Measurements from ENCODE around the gene PTPN14. TPM values are rescaled to one million over a fixed set of nuclear protein-coding genes. Genes with fewer than 3 reads are reported as not detected.

PTPN14 gene
- total RNA-seq, 1 experiment from 2014 or later, result 76.4 TPM

DNA sequence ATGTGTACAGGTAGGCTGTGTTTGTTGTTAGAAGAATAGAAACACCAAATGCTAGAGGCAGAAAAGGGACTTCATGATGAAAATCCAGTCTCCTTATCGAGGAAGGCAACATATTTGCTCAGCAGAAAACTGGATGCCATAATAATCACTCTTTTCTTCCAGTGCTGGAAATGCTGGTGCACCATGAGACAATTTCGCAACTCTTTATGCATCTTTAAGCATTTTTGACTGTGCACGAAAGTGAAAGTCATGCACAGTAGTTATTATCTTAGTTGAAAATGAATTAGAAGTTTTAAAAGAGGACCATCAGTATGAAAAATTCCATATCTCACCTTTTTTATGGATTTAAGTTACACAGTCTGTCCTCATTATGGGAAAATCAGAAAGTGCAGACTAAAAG is 241.4 kb downstream of the PTPN14 start:
- no peak overlapping the region for H4K5ac ChIP-seq (ENCODE audit: insufficient read length, low read depth, low read length)
- H2AK5ac ChIP-seq (ENCODE audit: insufficient read length, low read length), result no peak overlapping the region
- H2BK15ac ChIP-seq (ENCODE audit: low read depth, low read length), result no peak overlapping the region
- no peak overlapping the region for H3K23ac ChIP-seq (ENCODE audit: insufficient read length, low read depth, low read length)
- H3K27me3 ChIP-seq (ENCODE audit: insufficient read depth, low read length), result peaks cover 8% of the 10 kb centered on the region
- no peak overlapping the region for H2BK5ac ChIP-seq (ENCODE audit: insufficient read length, low read length)
- H3K4me1 Mint-ChIP-seq, result peaks cover 30 to 32% of the 10 kb centered on the region in 2 experiments
- H4K8ac ChIP-seq (replicated peaks; ENCODE audit: insufficient read length, low read depth, low read length), result no peak overlapping the region
- peaks cover 3% of the 10 kb centered on the region; the same call in 1 of the 2 replicates for H3K4me1 ChIP-seq (ENCODE audit: insufficient read depth, low read length)
- H2AFZ ChIP-seq (ENCODE audit: low read length), result no peak overlapping the region
- no CpG with 5 or more reads among the region's 3 CpGs for WGBS (ENCODE audit: extremely low coverage, insufficient read length, low lambda C conversion rate)
- H3K4me2 ChIP-seq (ENCODE audit: insufficient read depth, insufficient read length, low read length), result no peak overlapping the region
- H3K14ac ChIP-seq (ENCODE audit: insufficient read depth, low read length), result no peak overlapping the region
- no peak overlapping the region for H2BK120ac ChIP-seq (ENCODE audit: low read depth, low read length, poor library complexity, severe bottlenecking)
- no peak overlapping the region for H3K27ac Mint-ChIP-seq
- H4K20me1 ChIP-seq (ENCODE audit: control insufficient read depth, insufficient read depth, insufficient read length), result no peaks in the 10 kb centered on the region
- no peaks in the 10 kb centered on the region for H3K9me3 Mint-ChIP-seq
- H3K9ac ChIP-seq (ENCODE audit: extremely low read depth, insufficient read length, low read length), result no peak overlapping the region
- no peaks in the 10 kb centered on the region for H3K79me1 ChIP-seq (ENCODE audit: insufficient read depth, low read depth, low read length, poor library complexity, severe bottlenecking)
- no peak overlapping the region for H3K18ac ChIP-seq (ENCODE audit: insufficient read length, low read depth, low read length)
- H3K56ac ChIP-seq (ENCODE audit: insufficient read length, low read depth, low read length), result no peak overlapping the region
- H4K91ac ChIP-seq (ENCODE audit: insufficient read length, low read depth, low read length), result no peak overlapping the region
- no peak overlapping the region for H3K4me3 Mint-ChIP-seq
- no peaks in the 10 kb centered on the region; a peak in 1 of 7 replicates for H3K36me3 Mint-ChIP-seq (ENCODE audit: insufficient read depth in 1 of 3, low read depth in 3 of 3)
- H3K27me3 Mint-ChIP-seq (ENCODE audit: low read depth), result peaks cover 57% of the 10 kb centered on the region
- no peaks in the 10 kb centered on the region for H3K23me2 ChIP-seq (ENCODE audit: insufficient read length, low read depth, low read length, poor library complexity, severe bottlenecking)
- DNase-seq, result no peak
- H3K9me3 ChIP-seq (ENCODE audit: control insufficient read depth, low read depth, low read length), result no peaks in the 10 kb centered on the region
- H3T11ph ChIP-seq (ENCODE audit: low read length), result no peak overlapping the region
- TF ChIP-seq, protein P1, sequence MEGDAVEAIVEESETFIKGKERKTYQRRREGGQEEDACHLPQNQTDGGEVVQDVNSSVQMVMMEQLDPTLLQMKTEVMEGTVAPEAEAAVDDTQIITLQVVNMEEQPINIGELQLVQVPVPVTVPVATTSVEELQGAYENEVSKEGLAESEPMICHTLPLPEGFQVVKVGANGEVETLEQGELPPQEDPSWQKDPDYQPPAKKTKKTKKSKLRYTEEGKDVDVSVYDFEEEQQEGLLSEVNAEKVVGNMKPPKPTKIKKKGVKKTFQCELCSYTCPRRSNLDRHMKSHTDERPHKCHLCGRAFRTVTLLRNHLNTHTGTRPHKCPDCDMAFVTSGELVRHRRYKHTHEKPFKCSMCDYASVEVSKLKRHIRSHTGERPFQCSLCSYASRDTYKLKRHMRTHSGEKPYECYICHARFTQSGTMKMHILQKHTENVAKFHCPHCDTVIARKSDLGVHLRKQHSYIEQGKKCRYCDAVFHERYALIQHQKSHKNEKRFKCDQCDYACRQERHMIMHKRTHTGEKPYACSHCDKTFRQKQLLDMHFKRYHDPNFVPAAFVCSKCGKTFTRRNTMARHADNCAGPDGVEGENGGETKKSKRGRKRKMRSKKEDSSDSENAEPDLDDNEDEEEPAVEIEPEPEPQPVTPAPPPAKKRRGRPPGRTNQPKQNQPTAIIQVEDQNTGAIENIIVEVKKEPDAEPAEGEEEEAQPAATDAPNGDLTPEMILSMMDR (conservative IDR thresholded peaks at IDR 0.05), result no peak
- no peaks in the 10 kb centered on the region for H3K79me2 ChIP-seq (ENCODE audit: insufficient read depth, low read length)
- H3K27ac ChIP-seq (ENCODE audit: insufficient read length, low read depth, low read length), result no peak overlapping the region
- no peak overlapping the region for H2BK20ac ChIP-seq (ENCODE audit: low read depth, low read length, poor library complexity, severe bottlenecking)
- no peak overlapping the region for H2BK12ac ChIP-seq (ENCODE audit: insufficient read length, low read depth, low read length)
- no peak overlapping the region for H3K4ac ChIP-seq (ENCODE audit: low read depth, low read length)
